Fibroblast of mammary gland (primary cell): Measurements from ENCODE around the gene MOSMO.

Experiments used
- DNase-seq: peaks from one replicate; pipeline ENCODE4 v3.0.0-alpha.2; 2010; ENCODE audit warnings: low read depth
- H3K4me3 ChIP-seq: 2 replicates; pipeline ENCODE4 v1.5.1; 2011; ENCODE audit warnings: low read depth, mild to moderate bottlenecking, low read length, moderate library complexity; ENCODE audit not compliant: control insufficient read depth
- CTCF ChIP-seq: conservative IDR thresholded peaks from 2 replicates; pipeline ENCODE4 v1.5.1; 2011; ENCODE audit warnings: low read depth, low read length, inconsistent platforms; ENCODE audit not compliant: control insufficient read depth, insufficient read depth

The MOSMO gene

GRCh38 chr16:21973945-21974344 lies 34.0 kb upstream of the MOSMO start:
- no peak for TF ChIP-seq CTCF
- DNase-seq = no peak
- no peak overlapping the region for H3K4me3 ChIP-seq

GRCh38 chr16:21980032-21980431 lies 27.9 kb upstream of the MOSMO start:
- no peak overlapping the region for H3K4me3 ChIP-seq
- no peak for TF ChIP-seq CTCF
- no peak for DNase-seq

GRCh38 chr16:21982108-21982507 lies 25.8 kb upstream of the MOSMO start:
- no peak for DNase-seq

GRCh38 chr16:21984062-21984461 lies 23.8 kb upstream of the MOSMO start:
- DNase-seq = no peak
- TF ChIP-seq CTCF = no peak
- no peak overlapping the region for H3K4me3 ChIP-seq

More at GRCh38 chr16:21982108-21982507, 25.8 kb upstream of the MOSMO start:
- no peak for TF ChIP-seq CTCF
- no peak overlapping the region for H3K4me3 ChIP-seq

GRCh38 chr16:21985524-21985923 lies 22.4 kb upstream of the MOSMO start:
- no peak for TF ChIP-seq CTCF
- DNase-seq = no peak
- H3K4me3 ChIP-seq = no peak overlapping the region

GRCh38 chr16:21986692-21987246 lies 21.1 kb upstream of the MOSMO start:
- DNase-seq = no peak
- no peak for TF ChIP-seq CTCF
- H3K4me3 ChIP-seq = no peak overlapping the region

- TF ChIP-seq CTCF = no peak
- no peak for DNase-seq
- H3K4me3 ChIP-seq = no peak overlapping the region
Observed at GRCh38 chr16:21987498-21987897, 20.4 kb upstream of the MOSMO start.
